NCI-H345 treated with DMSO at 0.1 percent for 48 hours (cell line): ENCODE measurements around the gene MYO10.
"Not testable (repeated sequence)": the region's sequence is repeated elsewhere in the genome, so short reads cannot be mapped to it uniquely, and the experiment has no call there.

ENCODE experiments used
- DNase-seq: peaks from one replicate; lab custom pipeline; 2025; ENCODE audit not compliant: unreplicated experiment; lab: John Stamatoyannopoulos, UW

MYO10 gene

DNA sequence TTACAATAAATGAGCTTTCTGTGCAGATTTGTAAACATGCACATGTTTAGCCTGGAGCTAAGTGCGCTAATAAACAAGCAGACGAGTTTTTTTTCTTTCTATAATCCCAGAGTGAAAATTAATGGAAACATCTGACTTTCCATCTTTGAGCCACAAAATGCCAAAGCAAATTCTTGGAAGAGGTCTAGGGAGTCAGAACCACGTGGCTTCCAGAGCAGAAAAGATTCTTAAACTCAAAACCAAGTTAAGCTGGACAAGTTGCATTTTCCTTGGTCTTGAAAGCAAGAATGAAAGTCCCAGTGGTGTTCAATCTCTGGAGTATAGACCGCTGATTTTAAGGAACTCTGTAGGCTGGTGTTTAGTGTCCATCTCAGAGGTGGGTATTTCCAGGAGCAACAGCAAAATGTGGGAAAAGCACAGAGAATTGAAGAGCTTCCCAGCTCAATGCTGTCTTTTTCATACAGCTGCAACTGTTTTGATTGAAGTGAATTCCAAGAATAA, 71.4 kb downstream of the MYO10 start:
- no peak for DNase-seq

GRCh38 chr5:16863469-16863946, 72.6 kb downstream of the MYO10 start:
- DNase-seq = no peak

DNA sequence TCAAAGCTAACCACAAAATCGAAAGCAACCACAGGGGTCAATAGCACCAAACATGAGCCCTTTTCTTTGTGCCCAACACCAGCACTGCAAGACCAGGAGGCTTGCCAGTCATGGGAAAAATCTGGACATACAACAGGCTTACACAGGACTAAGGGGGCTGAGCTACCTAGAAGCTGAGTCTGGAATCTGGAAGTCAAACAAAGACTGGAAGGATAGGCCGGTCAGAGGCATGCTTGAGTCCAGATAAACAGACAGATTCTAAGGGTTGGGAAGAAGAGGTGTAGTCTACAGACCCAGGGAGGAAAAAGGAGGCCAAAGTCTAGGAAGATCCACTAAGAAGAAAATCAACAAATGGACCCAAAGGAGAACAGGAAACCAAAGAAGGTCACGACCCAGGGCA, 73.3 kb downstream of the MYO10 start:
- no peak for DNase-seq

GRCh38 chr5:16859346-16859745, 76.7 kb downstream of the MYO10 start:
- no peak for DNase-seq

- no peak for DNase-seq
These were observed 77.9 kb downstream of the MYO10 start for GRCh38 chr5:16858151-16858550.

DNA sequence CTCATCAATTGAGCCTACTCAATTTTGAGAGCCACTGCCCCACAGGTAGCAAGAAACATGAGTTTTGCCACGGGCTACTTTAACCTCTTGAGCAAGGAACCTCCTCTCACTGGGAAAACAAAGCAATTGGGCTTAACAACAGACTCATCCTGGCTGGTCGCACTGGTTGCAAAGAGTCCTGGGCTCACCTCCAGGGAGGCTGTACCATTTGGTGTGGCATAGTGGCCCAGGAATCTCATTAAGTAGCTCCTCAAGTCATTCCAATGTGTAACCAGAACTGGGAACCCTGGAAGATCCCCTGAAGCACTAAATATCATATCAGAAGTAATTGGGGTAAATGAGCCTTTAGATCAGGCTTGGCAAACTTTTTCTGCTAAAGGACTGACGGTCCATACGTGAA, 78.5 kb downstream of the MYO10 start:
- DNase-seq = no peak

DNA sequence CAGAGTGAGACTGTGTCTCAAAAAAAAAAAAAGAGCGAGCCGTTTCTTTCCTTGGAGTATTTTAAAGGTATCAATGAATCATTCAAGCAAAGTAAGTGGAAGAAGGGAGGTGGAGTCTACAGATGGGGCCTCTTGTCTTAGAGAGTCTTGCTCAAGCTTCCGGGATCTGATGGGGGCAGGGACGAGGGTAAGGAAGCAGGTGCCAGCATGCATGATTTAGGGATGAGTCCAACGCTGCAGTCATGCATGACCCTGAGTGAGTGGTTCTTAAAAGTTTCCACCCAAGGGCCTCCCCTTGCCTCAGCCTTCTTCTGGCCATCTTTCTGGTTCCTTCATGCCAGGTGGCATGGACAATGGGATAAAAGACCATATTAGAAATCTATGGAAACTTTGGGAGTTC, 79.6 kb downstream of the MYO10 start:
- no peak for DNase-seq

- no peak for DNase-seq
These were observed 80.2 kb downstream of the MYO10 start for GRCh38 chr5:16855898-16856297.

DNA sequence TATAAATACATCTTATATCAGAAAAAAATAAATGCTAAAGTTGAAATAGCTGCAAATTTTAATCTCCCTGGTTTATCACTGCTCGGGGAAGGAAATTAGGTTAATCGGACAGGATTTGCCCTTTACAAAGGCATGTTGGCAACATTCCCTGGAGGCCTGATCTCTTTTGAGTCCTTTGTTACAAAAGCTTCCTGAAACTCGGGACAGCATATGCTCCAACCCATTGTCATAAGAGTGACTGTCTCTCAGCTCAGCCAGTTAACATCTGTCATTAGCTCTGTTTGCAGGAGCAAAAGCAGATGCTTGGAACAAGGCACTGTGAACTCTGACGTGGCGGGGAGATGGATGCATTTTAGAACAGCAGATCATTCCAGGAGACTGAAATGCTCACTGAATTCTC, 80.6 kb downstream of the MYO10 start:
- peak; percentile 55 for DNase-seq

DNA sequence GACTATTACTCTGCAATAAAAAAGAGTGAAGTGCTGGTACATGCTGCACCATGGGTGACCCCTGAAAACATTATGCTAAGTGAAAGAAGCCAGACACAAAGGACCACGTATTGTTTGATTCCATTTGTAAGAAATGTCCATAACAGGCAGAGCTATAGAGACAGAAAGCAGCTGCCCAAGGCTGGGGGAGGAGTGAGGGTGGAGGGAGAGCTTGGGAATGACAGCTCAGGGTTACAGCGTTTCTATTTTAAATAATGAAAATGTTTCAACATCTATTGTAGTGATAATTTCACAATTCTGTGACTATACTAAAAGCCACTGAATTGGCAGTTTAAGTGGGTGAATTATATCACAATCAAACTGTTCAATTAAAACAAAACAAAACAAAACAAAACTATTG, 81.7 kb downstream of the MYO10 start:
- DNase-seq = no peak

GRCh38 chr5:16853518-16853917, 82.6 kb downstream of the MYO10 start:
- no peak for DNase-seq

GRCh38 chr5:16852251-16853005, 83.7 kb downstream of the MYO10 start:
- no peak for DNase-seq

GRCh38 chr5:16849775-16850174, 86.3 kb downstream of the MYO10 start:
- DNase-seq = no peak

GRCh38 chr5:16849181-16849580, 86.9 kb downstream of the MYO10 start:
- no peak for DNase-seq

DNA sequence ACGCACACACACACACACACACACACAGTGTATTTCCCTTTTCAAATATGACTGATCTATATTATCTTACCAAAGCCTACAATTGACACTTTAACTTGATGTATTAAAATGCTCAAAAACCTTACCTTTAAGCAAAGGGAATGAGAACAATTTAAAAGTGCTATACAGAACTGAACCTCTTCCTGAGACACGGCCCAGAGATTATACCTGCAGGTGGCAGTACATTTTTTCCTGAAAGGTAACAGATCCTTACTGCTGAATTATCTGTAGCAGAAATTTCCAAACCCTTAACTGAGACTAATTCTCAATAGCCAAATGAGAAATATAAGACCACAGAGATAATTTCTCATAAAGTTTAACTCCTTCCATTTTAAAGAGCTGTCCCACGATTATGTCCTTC, 91.1 kb downstream of the MYO10 start:
- DNase-seq = no peak

- DNase-seq = no peak
These were observed 93.2 kb downstream of the MYO10 start for GRCh38 chr5:16842896-16843295.

- no peak for DNase-seq
These were observed 94.7 kb downstream of the MYO10 start for GRCh38 chr5:16841416-16841815.

DNA sequence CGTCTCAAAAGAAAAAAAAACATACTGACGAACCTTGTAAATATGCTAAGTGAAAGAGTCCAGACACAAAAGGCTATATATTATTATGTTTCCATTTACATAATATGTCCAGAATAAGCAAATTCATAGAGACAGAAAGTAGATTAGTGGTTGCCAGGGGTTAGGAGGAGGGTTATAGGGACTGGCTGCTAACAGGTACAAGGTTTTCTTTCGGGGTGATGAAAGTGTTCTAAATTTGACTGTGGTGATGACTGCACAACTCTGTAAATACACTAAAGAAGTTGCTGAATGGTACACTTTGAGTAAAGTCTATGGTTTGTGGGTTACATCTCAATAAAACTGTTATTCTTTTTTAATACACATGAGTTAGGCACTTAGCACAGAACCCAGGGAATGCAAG, 98.8 kb downstream of the MYO10 start:
- DNase-seq = no peak

GRCh38 chr5:16834029-16834428, 102.1 kb downstream of the MYO10 start:
- no peak for DNase-seq

DNA sequence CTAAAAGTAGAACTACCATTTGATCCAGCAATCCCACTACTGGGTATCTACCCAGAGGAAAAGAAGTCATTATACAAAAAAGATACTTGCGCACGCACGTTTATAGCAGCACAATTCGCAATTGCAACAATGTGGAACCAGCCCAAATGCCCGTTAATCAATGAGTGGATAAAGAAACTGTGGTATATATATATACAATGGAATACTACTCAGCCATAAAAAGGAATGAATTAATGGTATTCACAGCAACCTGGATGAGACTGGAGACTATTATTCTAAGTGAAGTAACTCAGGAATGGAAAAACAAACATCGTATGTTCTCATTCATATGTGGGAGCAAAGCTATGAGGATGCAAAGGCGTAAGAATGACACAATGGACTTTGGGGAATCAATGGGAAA, 104.8 kb downstream of the MYO10 start:
- DNase-seq = not testable (repeated sequence)

GRCh38 chr5:16827755-16828154, 108.3 kb downstream of the MYO10 start:
- no peak for DNase-seq

DNA sequence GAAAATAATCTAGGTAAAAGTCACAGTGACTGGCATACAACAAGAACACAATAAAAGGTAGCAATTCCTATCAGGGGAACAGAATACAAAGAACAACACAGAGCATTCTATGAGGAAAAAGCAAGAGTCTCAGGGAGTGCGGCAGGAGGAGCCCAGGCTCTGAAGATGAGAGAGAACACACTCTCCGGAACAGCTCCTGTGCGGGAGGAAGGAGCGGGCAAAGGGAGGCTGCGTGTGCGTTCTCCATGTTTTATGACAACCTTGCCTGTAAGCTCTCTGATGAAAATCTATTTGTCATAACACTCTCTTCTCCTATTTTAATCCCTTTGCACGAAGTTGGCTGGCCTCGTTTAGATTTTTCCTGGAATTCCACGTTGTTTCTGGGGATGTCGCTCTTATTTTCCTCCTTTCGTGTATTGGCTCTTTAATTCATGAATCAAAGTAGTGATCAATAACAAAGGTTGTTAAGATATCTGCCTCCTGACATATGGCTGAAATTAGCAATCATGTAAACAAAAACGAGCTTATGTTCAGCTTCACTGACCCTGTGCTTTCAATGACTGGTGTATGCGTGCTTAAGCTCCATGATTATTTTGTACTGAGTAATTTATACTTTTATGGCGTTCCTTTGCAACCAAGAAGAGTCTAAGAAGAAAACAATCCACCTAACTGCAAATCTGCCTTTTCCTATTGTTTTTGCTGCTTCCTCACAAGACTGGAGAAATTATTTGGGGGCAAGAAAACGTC, 109.5 kb downstream of the MYO10 start:
- DNase-seq = no peak
